Stomach (tissue), 9 donors: ENCODE data around the gene PRKN. TPM values are rescaled to one million over a fixed set of nuclear protein-coding genes. Genes with fewer than 3 reads are reported as not detected.
"Not testable (repeated sequence)": the region's sequence is repeated elsewhere in the genome, so short reads cannot be mapped to it uniquely, and the experiment has no call there.

ENCODE experiments used
- DNase-seq, 2 donors: peaks; one replicate each; pipeline versions ENCODE4 v3.0.0 to v3.0.0-alpha.2; 2013 to 2019
- H3K27ac ChIP-seq, 5 donors: fragments of 200-600 bp in 4 of 5; sonication (generic) in 4 of 5; one replicate each; pipeline ENCODE4 v1.5.1; 2013 to 2019; ENCODE audit warnings: mild to moderate bottlenecking in 1 of 5, moderate library complexity in 1 of 5
- H3K27me3 ChIP-seq, 3 donors: fragments of 200-600 bp; sonication (generic); one replicate each; pipeline ENCODE4 v1.5.1; 2017 to 2019; ENCODE audit warnings: mixed run types in 1 of 3
- H3K36me3 ChIP-seq, 4 donors: fragments of 200-600 bp; sonication (generic); 1 replicate in 3 of 4; 2 replicates in 1 of 4; pipeline ENCODE4 v1.5.1; 2016 to 2019
- H3K4me1 ChIP-seq, 4 donors: fragments of 200-600 bp; sonication (generic); one replicate each; pipeline ENCODE4 v1.5.1; 2016 to 2019
- H3K4me3 ChIP-seq, 4 donors: fragments of 200-600 bp; sonication (generic) in 3 of 4; one replicate each; pipeline ENCODE4 v1.5.1; 2016 to 2019; ENCODE audit warnings: mild to moderate bottlenecking in 1 of 4
- H3K9me3 ChIP-seq, 4 donors: fragments of 200-600 bp; sonication (generic); one replicate each; pipeline ENCODE4 v1.5.1; 2016 to 2019
- CTCF ChIP-seq, 7 experiments: fragments of 450-650 bp in 4 of 7; fragments of 200-600 bp in 3 of 7; sonication (generic) in 3 of 7; IDR thresholded peaks; one replicate each; pipeline ENCODE4 v1.5.1; 2016 to 2019; ENCODE audit warnings: antibody characterized with exemption in 7 of 7, control low read depth in 2 of 7, mild to moderate bottlenecking in 1 of 7
- EP300 ChIP-seq: sonication (generic); formaldehyde crosslinking; IDR thresholded peaks from one replicate; pipeline ENCODE4 v1.6.1; 2017; ENCODE audit warnings: antibody characterized with exemption
- POLR2A ChIP-seq, 4 donors: fragments of 450-650 bp; IDR thresholded peaks; one replicate each; pipeline ENCODE4 v1.6.1; 2016; ENCODE audit warnings: antibody characterized with exemption in 4 of 4, control low read depth in 2 of 4, mild to moderate bottlenecking in 1 of 4, moderate library complexity in 1 of 4
- POLR2AphosphoS5 ChIP-seq, 3 donors: sonication (generic); formaldehyde crosslinking; IDR thresholded peaks; one replicate each; pipeline ENCODE4 v1.6.1; 2016; ENCODE audit warnings: antibody characterized with exemption in 3 of 3
- WGBS, 5 donors: extraction: QIAGEN DNeasy Blood & Tissue Kit in 3 of 5; methylation state at CpG; one replicate each; pipeline versions ENCODE4 v1.1.5 to v1.1.7; 2013 to 2018; 5-methylcytosine and 5-hydroxymethylcytosine counted together
- intact Hi-C: fragments of 100-400 bp; cut with DNase I; formaldehyde crosslinking; loops from one replicate; pipeline ENCODE4 v1.15.1; 2023; ENCODE audit warnings: low total_unique reads
- polyA plus RNA-seq, 3 donors: library from polyadenylated mRNA; stranded (reverse); fragments of 200-250 nt; gene quantifications; one replicate each; pipeline ENCODE4 v1.2.3, GENCODE V29; 2013
- total RNA-seq, 5 donors: library from RNA; depleted of rRNA; stranded (reverse); fragments of >200 nt; gene quantifications; one replicate each; pipeline versions ENCODE4 v1.1.0 to v1.2.3, GENCODE V29; 2014 to 2016
- donor health status: healthy with polysubstance abuse.
- donor health status: Bipolar disorder and iron deficiency.
- donor health status: healthy.

PRKN gene
- total and polyA plus RNA-seq, 8 donors = 0.68 to 19.8 (median 9.5) TPM

- Histone ChIP-seq H3K27me3 (no peaks in the 10 kb centered on the region), H3K4me1 (peaks cover 0 to 5% (median 0%) of the 10 kb centered on the region in 4 donors), H3K36me3 (no peaks in the 10 kb centered on the region), H3K9me3 (no peaks in the 10 kb centered on the region), H3K4me3 (no peak overlapping the region), H3K27ac (no peak overlapping the region)
- 55 to 68% (median 66%) methylated on average over 6 of the region's 6 CpGs for WGBS, 5 donors
- intact Hi-C loops = no loop called here
- DNase-seq = no peak
- no peak for TF ChIP-seq POLR2A (IDR thresholded peaks at IDR 0.05)
- TF ChIP-seq CTCF (IDR thresholded peaks at IDR 0.05) = no peak
- no peak for TF ChIP-seq POLR2AphosphoS5 (IDR thresholded peaks at IDR 0.05)
- TF ChIP-seq EP300 = no peak
These were observed 833.1 kb downstream of the PRKN start for GRCh38 chr6:161894436-161894835.

- Histone ChIP-seq H3K27me3 (no peaks in the 10 kb centered on the region), H3K9me3 (no peaks in the 10 kb centered on the region), H3K4me1 (peaks cover 0 to 5% (median 0%) of the 10 kb centered on the region in 4 donors), H3K36me3 (no peaks in the 10 kb centered on the region), H3K4me3 (no peak overlapping the region), H3K27ac (no peak overlapping the region)
- TF ChIP-seq EP300 (no peak), POLR2AphosphoS5 (IDR thresholded peaks at IDR 0.05) (no peak), POLR2A (IDR thresholded peaks at IDR 0.05) (no peak), CTCF (IDR thresholded peaks at IDR 0.05) (no peak)
- WGBS, 5 donors = 58 to 90% (median 78%) methylated on average over 2 of the region's 2 CpGs
- intact Hi-C loops = no loop called here
- DNase-seq = no peak
These were observed 836.0 kb downstream of the PRKN start for GRCh38 chr6:161891542-161891941.

GRCh38 chr6:161890832-161891297 lies 836.7 kb downstream of the PRKN start:
- intact Hi-C loops = no loop called here
- Histone ChIP-seq H3K27ac (no peak overlapping the region), H3K9me3 (no peaks in the 10 kb centered on the region), H3K36me3 (no peaks in the 10 kb centered on the region), H3K27me3 (no peaks in the 10 kb centered on the region), H3K4me3 (no peak overlapping the region), H3K4me1 (peaks cover 0 to 5% (median 0%) of the 10 kb centered on the region in 4 donors)
- DNase-seq = peak in 1 of 2 donors; percentile 19
- WGBS, 5 donors = 64 to 77% (median 74%) methylated on average over 15 of the region's 15 CpGs
- TF ChIP-seq EP300 (no peak), POLR2AphosphoS5 (IDR thresholded peaks at IDR 0.05) (no peak)

GRCh38 chr6:161890133-161890831 lies 837.3 kb downstream of the PRKN start:
- H3K4me3 ChIP-seq = no peak overlapping the region
- no peak for TF ChIP-seq EP300
- no peak for TF ChIP-seq POLR2A (IDR thresholded peaks at IDR 0.05)
- no peak for TF ChIP-seq POLR2AphosphoS5 (IDR thresholded peaks at IDR 0.05)
- TF ChIP-seq CTCF (IDR thresholded peaks at IDR 0.05) = no peak

GRCh38 chr6:161889324-161889723 lies 838.2 kb downstream of the PRKN start:
- WGBS, 5 donors = 75 to 93% (median 85%) methylated on average over 7 of the region's 7 CpGs
- H3K4me1 ChIP-seq = peaks cover 0 to 5% (median 0%) of the 10 kb centered on the region in 4 donors
- no peaks in the 10 kb centered on the region for H3K36me3 ChIP-seq
- no peak overlapping the region for H3K4me3 ChIP-seq
- no peak for DNase-seq
- no peaks in the 10 kb centered on the region for H3K27me3 ChIP-seq
- intact Hi-C loops = no loop called here
- no peak for TF ChIP-seq POLR2AphosphoS5 (IDR thresholded peaks at IDR 0.05)
- no peaks in the 10 kb centered on the region for H3K9me3 ChIP-seq
- H3K27ac ChIP-seq = no peak overlapping the region

More at GRCh38 chr6:161890133-161890831, 837.3 kb downstream of the PRKN start:
- Histone ChIP-seq H3K27ac (no peak overlapping the region), H3K9me3 (no peaks in the 10 kb centered on the region), H3K27me3 (no peaks in the 10 kb centered on the region), H3K4me1 (peaks cover 0 to 5% (median 0%) of the 10 kb centered on the region in 4 donors), H3K36me3 (no peaks in the 10 kb centered on the region)
- intact Hi-C loops = no loop called here
- 56 to 78% (median 65%) methylated on average over 8 of the region's 8 CpGs for WGBS, 5 donors
- DNase-seq = peak in 1 of 2 donors; percentile 49

- H3K4me3 ChIP-seq, DNase-seq, H3K27ac ChIP-seq, H3K4me1 ChIP-seq, H3K9me3 ChIP-seq, intact Hi-C loops, H3K27me3 ChIP-seq, H3K36me3 ChIP-seq: not testable (repeated sequence)
- 94 to 98% (median 96%) methylated on average over 9 of the region's 9 CpGs for WGBS, 5 donors
These were observed 841.0 kb downstream of the PRKN start for GRCh38 chr6:161886545-161886944.
